ENCODE results near the gene LYSMD4. TPM values are rescaled to one million over a fixed set of nuclear protein-coding genes. Genes with fewer than 3 reads are reported as not detected.

Gene LYSMD4
- total RNA-seq, 1 donor from 2014 or later, result 14.7 TPM

DNA sequence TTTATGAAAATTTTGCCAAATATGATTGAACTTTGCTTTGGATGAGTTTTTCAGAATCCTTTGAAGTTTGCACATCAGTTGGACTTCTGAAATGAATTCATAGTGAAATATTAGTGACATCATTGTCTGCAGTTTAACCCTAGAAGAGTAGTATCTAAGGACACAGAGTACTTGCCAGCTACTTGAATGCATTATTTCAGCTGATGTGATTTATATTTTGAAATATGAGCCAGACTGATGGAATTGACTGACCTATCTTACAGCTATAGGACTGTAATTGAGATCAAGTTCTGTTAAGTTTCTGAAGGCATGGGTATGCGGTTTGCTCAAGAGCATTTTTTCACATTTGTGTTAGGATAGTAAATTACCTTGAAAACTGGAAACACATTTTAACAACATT lies 51.2 kb downstream of the LYSMD4 start:
- Histone ChIP-seq H3K27ac (no peak overlapping the region), H3K36me3 (peaks cover 0 to 7% of the 10 kb centered on the region in 2 donors), H3K9me3 (no peaks in the 10 kb centered on the region), H3K27me3 (no peaks in the 10 kb centered on the region), H3K4me3 (no peak overlapping the region), H3K4me1 (no peaks in the 10 kb centered on the region)
- TF ChIP-seq POLR2AphosphoS5 (IDR thresholded peaks at IDR 0.05; ENCODE audit: insufficient read depth in 1 of 2, low read depth in 1 of 2), result no peak
- TF ChIP-seq, protein P1, sequence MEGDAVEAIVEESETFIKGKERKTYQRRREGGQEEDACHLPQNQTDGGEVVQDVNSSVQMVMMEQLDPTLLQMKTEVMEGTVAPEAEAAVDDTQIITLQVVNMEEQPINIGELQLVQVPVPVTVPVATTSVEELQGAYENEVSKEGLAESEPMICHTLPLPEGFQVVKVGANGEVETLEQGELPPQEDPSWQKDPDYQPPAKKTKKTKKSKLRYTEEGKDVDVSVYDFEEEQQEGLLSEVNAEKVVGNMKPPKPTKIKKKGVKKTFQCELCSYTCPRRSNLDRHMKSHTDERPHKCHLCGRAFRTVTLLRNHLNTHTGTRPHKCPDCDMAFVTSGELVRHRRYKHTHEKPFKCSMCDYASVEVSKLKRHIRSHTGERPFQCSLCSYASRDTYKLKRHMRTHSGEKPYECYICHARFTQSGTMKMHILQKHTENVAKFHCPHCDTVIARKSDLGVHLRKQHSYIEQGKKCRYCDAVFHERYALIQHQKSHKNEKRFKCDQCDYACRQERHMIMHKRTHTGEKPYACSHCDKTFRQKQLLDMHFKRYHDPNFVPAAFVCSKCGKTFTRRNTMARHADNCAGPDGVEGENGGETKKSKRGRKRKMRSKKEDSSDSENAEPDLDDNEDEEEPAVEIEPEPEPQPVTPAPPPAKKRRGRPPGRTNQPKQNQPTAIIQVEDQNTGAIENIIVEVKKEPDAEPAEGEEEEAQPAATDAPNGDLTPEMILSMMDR (IDR thresholded peaks at IDR 0.05), result no peak
- TF ChIP-seq POLR2A (IDR thresholded peaks at IDR 0.05), result no peak
- intact Hi-C loops (cut with DNase I), result no loop called here
- DNase-seq (ENCODE audit: extremely low spot score in 2 of 2), result no peak

DNA sequence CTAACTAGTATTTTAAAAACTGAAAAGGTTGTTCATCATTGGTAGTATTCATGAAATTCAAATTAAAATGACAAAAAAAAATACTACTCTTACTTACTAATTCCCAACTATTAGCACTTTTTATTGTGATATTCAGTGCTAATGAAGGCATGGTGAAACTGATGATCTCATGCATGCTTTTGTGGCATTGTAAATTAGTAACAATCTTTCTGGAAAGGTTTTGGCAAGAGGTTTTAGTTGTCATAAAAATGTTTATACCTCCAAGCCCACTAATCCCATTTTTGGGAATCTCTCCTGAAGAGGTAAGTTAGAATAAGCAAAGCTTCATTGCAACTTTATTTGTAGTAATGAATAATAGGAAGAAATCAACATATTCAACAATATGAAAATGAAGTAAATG lies 53.0 kb downstream of the LYSMD4 start:
- no peaks in the 10 kb centered on the region for H3K9me3 ChIP-seq
- TF ChIP-seq POLR2AphosphoS5 (IDR thresholded peaks at IDR 0.05; ENCODE audit: insufficient read depth in 1 of 2, low read depth in 1 of 2), result no peak
- TF ChIP-seq POLR2A (IDR thresholded peaks at IDR 0.05), result no peak
- TF ChIP-seq, protein P1 (IDR thresholded peaks at IDR 0.05), result no peak
- H3K4me1 ChIP-seq, result no peaks in the 10 kb centered on the region
- H3K4me3 ChIP-seq, result no peak overlapping the region
- H3K27me3 ChIP-seq, result no peaks in the 10 kb centered on the region
- peaks cover 0 to 21% of the 10 kb centered on the region in 2 donors for H3K36me3 ChIP-seq
- no peak overlapping the region for H3K27ac ChIP-seq
- intact Hi-C loops (cut with DNase I), result no loop called here
- DNase-seq (ENCODE audit: extremely low spot score in 2 of 2), result no peak

DNA sequence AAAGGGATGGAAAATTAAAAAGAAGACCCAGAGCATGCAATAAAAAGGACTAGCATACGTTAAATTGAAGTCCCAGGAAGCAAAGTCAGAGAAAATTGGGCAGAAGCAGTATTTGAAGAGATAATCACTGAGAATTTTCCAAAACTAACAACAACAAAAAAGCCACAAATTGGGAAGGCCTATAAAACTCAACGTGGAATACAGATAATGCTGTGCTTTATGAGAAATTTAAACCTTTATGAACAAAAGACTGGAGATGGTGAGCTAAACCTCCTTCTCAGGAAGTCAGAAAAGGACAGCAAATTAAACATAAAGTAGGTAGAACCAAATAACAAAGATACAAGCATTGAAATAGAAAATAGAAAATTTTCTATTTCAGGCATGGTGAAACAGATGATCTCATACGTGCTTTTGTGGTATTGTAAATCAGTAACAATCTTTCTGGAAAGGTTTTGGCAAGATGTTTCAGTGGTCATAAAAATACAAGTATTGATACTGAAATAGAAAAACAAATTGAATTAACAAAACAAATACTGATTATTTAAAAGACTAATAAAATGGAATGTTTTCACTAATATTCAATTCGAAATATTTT lies 55.6 kb downstream of the LYSMD4 start:
- H3K27ac ChIP-seq, result peak overlapping the region; percentile 29
- intact Hi-C loops (cut with DNase I), result no loop called here
- H3K9me3 ChIP-seq, result no peaks in the 10 kb centered on the region
- H3K4me3 ChIP-seq, result no peak overlapping the region
- no peak for DNase-seq (ENCODE audit: extremely low spot score in 2 of 2)
- peaks cover 0 to 31% of the 10 kb centered on the region in 2 donors for H3K36me3 ChIP-seq
- TF ChIP-seq POLR2AphosphoS5 (IDR thresholded peaks at IDR 0.05; ENCODE audit: insufficient read depth in 1 of 2, low read depth in 1 of 2) (no peak), POLR2A (IDR thresholded peaks at IDR 0.05) (no peak)
- TF ChIP-seq, protein P1 (IDR thresholded peaks at IDR 0.05), result no peak
- H3K27me3 ChIP-seq, result no peaks in the 10 kb centered on the region
- H3K4me1 ChIP-seq, result no peaks in the 10 kb centered on the region

Small RNA genes within 50 kb of the gene (small RNA-seq; reads per million reads assigned to genes)
- not detected for gene RF00019

Other genes starting within 250 kb of the LYSMD4 start
- 51.3 TPM for gene MEF2A, start 167.5 kb downstream of the LYSMD4 start, total RNA-seq

Data from vagina (tissue), 2 donors.